ENCODE results near the gene PADI3. TPM values are rescaled to one million over a fixed set of nuclear protein-coding genes. Genes with fewer than 3 reads are reported as not detected.

The PADI3 gene
- total and polyA plus RNA-seq, 4 donors: 0.13 TPM; not detected in 3

DNA sequence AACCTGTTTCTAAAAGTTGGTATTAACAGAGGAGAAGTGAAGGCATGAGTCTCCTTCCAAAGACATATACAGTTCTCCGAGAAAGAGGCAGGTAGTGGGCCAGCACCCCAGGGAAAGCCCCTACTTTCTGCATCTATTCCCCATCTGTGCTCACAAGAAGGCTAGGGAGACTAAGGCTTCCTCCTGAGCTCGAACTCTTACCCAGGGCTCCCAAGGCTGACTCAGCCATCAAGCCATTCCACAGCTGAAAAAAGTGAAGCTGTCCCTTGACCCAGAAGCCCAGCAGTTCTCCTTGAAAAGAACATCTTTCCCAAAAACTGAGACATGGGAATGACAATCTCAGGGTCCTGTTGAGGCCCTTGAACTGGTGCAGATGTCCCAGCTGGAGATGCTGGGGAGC, 1.9 kb upstream of the PADI3 start:
- Histone ChIP-seq H3K27ac (ENCODE audit: low read depth in 1 of 2, low read length in 1 of 2) (no peak overlapping the region), H3K4me3 (no peak overlapping the region), H3K27me3 (ENCODE audit: control insufficient read depth in 3 of 3, insufficient read depth in 3 of 3, low read length in 2 of 3) (peaks cover 0 to 6% (median 6%) of the 10 kb centered on the region in 3 donors), H3K36me3 (ENCODE audit: control insufficient read depth in 4 of 4, insufficient read depth in 4 of 4, low read length in 4 of 4) (no peaks in the 10 kb centered on the region), H3K4me1 (ENCODE audit: control insufficient read depth in 5 of 5, insufficient read depth in 5 of 5, low read length in 5 of 5) (no peaks in the 10 kb centered on the region), H3K9me3 (ENCODE audit: control insufficient read depth in 4 of 4, insufficient read depth in 3 of 4, low read length in 3 of 4) (no peaks in the 10 kb centered on the region), H3K9ac (ENCODE audit: insufficient read depth in 1 of 2, low read length in 2 of 2) (no peak overlapping the region)
- no peak for ATAC-seq (ENCODE audit: insufficient read depth, low FRiP score)
- WGBS, 2 donors: 79 to 82% methylated on average over 2 of the region's 2 CpGs
- DNase-seq: no peak
- TF ChIP-seq, protein P1, sequence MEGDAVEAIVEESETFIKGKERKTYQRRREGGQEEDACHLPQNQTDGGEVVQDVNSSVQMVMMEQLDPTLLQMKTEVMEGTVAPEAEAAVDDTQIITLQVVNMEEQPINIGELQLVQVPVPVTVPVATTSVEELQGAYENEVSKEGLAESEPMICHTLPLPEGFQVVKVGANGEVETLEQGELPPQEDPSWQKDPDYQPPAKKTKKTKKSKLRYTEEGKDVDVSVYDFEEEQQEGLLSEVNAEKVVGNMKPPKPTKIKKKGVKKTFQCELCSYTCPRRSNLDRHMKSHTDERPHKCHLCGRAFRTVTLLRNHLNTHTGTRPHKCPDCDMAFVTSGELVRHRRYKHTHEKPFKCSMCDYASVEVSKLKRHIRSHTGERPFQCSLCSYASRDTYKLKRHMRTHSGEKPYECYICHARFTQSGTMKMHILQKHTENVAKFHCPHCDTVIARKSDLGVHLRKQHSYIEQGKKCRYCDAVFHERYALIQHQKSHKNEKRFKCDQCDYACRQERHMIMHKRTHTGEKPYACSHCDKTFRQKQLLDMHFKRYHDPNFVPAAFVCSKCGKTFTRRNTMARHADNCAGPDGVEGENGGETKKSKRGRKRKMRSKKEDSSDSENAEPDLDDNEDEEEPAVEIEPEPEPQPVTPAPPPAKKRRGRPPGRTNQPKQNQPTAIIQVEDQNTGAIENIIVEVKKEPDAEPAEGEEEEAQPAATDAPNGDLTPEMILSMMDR (IDR thresholded peaks at IDR 0.05; ENCODE audit: control extremely low read depth, extremely low read depth): no peak

DNA sequence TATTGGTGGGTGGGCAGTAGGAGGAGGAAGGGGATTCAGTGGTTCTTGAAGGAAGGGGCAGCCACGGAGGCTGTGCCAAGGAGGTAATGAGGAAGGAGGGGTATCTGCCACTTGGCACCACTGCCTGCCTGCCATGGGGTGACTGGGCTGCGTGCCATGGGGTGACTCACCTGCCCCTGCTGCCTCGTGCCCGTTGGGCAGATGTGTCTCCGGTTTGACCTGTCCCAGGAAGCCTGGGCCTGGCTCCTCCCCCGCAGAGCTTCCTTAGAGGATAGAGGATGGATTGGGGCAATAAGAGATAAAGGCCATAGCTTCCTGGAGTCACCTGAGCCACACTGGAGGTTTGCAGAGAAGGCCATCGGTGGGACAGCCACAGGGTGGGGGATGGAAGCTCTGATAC, 1.7 kb downstream of the PADI3 start:
- no peak for ATAC-seq (ENCODE audit: insufficient read depth, low FRiP score)
- 10 to 23% methylated on average over 7 of the region's 7 CpGs for WGBS, 2 donors
- Histone ChIP-seq H3K27me3 (ENCODE audit: control insufficient read depth in 3 of 3, insufficient read depth in 3 of 3, low read length in 2 of 3) (no peaks in the 10 kb centered on the region), H3K4me3 (no peak overlapping the region), H3K36me3 (ENCODE audit: control insufficient read depth in 4 of 4, insufficient read depth in 4 of 4, low read length in 4 of 4) (no peaks in the 10 kb centered on the region), H3K27ac (ENCODE audit: low read depth in 1 of 2, low read length in 1 of 2) (no peak overlapping the region), H3K4me1 (ENCODE audit: control insufficient read depth in 5 of 5, insufficient read depth in 5 of 5, low read length in 5 of 5) (no peaks in the 10 kb centered on the region), H3K9me3 (ENCODE audit: control insufficient read depth in 4 of 4, insufficient read depth in 3 of 4, low read length in 3 of 4) (peaks cover 0 to 3% (median 0%) of the 10 kb centered on the region in 4 donors), H3K9ac (ENCODE audit: insufficient read depth in 1 of 2, low read length in 2 of 2) (no peak overlapping the region)
- DNase-seq: no peak
- TF ChIP-seq, protein P1 (IDR thresholded peaks at IDR 0.05; ENCODE audit: control extremely low read depth, extremely low read depth): no peak

DNA sequence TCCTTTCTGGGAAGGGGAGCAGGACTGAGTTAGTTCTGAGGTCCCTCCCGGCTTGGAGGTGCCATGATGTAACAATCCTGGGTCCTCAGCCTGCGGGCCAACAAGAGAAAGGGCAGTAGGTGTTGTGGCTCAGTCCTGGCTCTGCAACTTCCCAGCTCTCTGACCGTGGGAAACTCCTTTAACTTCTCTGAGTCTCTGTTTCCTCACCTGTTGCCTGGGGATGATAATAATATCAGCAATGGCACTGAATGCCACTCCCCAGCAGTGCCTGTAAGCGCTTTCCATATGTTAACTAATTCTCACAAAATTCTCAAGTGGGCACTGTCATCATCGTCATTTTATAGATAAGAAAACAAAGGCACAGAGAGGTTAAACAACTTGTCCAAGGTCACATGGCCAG, 2.3 kb downstream of the PADI3 start:
- ATAC-seq (ENCODE audit: insufficient read depth, low FRiP score) (no peak), DNase-seq (no peak)
- TF ChIP-seq, protein P1 (IDR thresholded peaks at IDR 0.05; ENCODE audit: control extremely low read depth, extremely low read depth): no peak
- no peaks in the 10 kb centered on the region for H3K27me3 ChIP-seq (ENCODE audit: control insufficient read depth in 3 of 3, insufficient read depth in 3 of 3, low read length in 2 of 3)
- no peak overlapping the region for H3K27ac ChIP-seq (ENCODE audit: low read depth in 1 of 2, low read length in 1 of 2)
- no peak overlapping the region for H3K9ac ChIP-seq (ENCODE audit: insufficient read depth in 1 of 2, low read length in 2 of 2)
- peaks cover 0 to 3% (median 0%) of the 10 kb centered on the region in 4 donors for H3K9me3 ChIP-seq (ENCODE audit: control insufficient read depth in 4 of 4, insufficient read depth in 3 of 4, low read length in 3 of 4)
- no peaks in the 10 kb centered on the region for H3K4me1 ChIP-seq (ENCODE audit: control insufficient read depth in 5 of 5, insufficient read depth in 5 of 5, low read length in 5 of 5)
- WGBS, 2 donors: 66 to 72% methylated on average over 5 of the region's 5 CpGs
- H3K4me3 ChIP-seq: no peak overlapping the region
- H3K36me3 ChIP-seq (ENCODE audit: control insufficient read depth in 4 of 4, insufficient read depth in 4 of 4, low read length in 4 of 4): no peaks in the 10 kb centered on the region

DNA sequence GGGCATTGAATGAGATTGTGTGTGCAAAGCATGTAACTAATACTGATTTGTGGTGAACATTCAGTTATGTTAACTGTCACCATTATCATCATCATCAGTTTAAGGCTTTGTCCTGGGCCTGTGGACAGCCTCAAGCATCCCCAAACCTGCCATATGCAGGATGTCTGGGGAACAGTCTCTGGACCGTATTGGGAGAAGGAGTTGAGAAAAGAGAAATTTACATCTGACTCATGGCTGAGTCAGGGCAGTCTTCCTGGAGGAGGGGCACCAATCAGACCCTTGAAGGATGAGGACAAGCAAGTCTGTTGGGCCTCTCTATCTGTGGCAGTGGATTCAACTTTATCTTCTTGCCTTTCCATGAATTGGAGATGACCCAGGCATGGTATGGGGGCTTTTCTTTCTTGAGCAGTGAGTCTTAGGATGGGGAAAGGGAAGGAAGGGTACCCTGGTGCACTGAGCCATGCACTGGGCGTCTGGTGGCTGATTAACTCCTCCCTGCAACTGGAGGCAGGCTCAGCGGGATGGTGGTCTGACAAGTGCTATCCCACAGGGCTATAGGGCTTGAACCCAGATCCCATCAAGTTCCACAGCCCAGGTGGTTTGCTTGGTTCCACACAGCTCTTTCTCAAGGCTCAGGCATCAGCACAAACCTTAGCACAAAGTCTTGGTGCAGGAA, 2.9 kb downstream of the PADI3 start:
- Histone ChIP-seq H3K4me1 (ENCODE audit: control insufficient read depth in 5 of 5, insufficient read depth in 5 of 5, low read length in 5 of 5) (no peaks in the 10 kb centered on the region), H3K9me3 (ENCODE audit: control insufficient read depth in 4 of 4, insufficient read depth in 3 of 4, low read length in 3 of 4) (peaks cover 0 to 3% (median 0%) of the 10 kb centered on the region in 4 donors), H3K9ac (ENCODE audit: insufficient read depth in 1 of 2, low read length in 2 of 2) (no peak overlapping the region), H3K27me3 (ENCODE audit: control insufficient read depth in 3 of 3, insufficient read depth in 3 of 3, low read length in 2 of 3) (no peaks in the 10 kb centered on the region), H3K4me3 (no peak overlapping the region), H3K36me3 (ENCODE audit: control insufficient read depth in 4 of 4, insufficient read depth in 4 of 4, low read length in 4 of 4) (no peaks in the 10 kb centered on the region), H3K27ac (ENCODE audit: low read depth in 1 of 2, low read length in 1 of 2) (no peak overlapping the region)
- ATAC-seq (ENCODE audit: insufficient read depth, low FRiP score): no peak
- WGBS, 2 donors: 51 to 69% methylated on average over 3 of the region's 3 CpGs
- no peak for DNase-seq
- TF ChIP-seq, protein P1 (IDR thresholded peaks at IDR 0.05; ENCODE audit: control extremely low read depth, extremely low read depth): no peak

All from lung (tissue), 12 donors.